ENCODE results near the gene PLPP1.

Gene PLPP1

DNA sequence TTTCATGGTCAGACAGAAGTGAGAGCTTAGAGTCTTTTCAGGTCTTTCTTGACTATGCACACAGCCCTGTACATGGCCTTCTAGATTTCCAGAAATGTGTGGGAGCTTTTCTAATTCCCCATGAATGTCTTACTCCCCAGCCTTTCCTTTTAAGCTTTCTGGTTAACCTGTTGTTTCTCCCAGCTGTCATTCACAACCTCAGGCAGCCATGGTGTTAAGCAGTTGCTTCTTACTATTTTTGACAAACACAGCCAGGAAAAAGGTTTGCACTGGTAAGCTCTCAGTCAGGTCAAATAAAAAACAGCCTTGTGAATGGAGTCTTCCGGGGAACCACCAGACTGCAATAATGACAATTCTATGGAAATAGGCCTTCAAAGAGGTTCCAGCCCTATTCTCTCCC is 142.1 kb downstream of the PLPP1 start:
- no peak for DNase-seq

DNA sequence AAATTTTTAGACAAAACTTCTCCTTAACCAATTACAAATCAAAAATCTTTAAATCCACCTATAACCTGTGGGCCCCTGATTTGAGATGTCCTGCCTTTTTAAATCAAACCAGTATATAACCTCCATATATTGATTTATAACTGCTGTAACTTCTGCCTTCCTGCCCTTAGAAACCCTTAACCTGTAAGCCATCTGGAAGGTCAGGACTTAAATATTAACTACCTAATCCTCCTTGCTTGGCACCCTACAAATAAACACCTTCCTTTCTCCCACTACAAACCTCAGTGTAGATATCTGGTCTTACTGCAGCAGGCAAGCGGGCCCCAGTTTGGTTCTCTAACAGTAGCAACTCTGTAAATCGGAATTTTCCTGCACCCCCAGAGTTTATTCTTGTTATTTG is 143.1 kb downstream of the PLPP1 start:
- no peak for DNase-seq

DNA sequence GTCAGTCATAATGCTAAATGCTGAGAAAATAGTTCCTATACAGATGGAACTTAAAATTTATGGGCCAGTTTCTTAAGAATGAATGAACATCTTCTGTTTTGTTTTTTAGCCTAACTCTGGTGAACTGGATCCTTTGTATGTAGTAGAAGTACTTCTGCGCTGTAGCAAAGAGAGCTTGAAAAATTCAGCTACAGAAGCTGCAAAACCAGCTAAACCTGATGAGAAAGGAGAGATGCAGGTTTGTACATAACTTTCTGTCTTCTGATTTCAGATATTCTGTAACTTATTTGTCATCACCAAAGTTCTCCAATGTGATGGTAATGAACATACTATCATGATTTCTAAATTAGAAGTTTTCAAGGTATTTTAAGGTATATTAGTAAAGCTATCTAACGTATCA is 146.9 kb downstream of the PLPP1 start:
- no peak for DNase-seq

DNA sequence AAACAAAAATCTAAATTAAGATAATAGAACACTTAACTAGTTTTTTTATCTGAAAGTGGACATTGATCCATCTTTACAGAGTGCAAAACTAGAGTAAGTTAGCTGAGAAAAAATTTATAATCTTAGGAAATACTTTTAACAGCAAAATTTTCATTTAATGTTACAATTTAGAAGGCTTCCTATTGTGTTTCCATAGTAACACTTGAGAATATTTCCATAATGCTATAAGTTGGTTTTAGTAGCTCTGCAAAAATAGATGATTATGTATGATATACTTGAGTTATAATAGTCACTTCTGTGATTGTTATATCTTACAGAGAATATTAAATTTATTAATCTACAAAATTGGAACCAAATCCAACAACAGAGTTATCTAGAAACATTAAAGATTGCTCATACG is 148.4 kb downstream of the PLPP1 start:
- DNase-seq: no peak

DNA sequence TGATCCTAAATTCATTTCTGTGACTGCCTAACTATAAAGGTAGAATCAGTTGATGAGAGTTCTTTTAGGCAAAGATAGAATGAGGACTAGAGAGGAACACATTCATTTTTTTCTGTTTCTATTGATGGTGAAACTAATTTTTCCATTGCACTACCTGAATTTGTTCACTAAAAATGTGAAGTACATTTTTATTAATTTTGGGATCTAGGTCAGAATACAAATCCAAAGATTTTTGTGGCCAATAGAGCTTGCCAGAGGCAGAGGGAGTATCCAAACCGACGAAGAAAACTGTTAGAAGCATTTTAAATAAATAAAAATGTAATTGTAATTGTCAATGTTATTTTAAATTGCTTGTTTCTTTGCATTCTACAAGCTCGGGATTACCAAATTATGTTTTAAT is 148.9 kb downstream of the PLPP1 start:
- no peak for DNase-seq

DNA sequence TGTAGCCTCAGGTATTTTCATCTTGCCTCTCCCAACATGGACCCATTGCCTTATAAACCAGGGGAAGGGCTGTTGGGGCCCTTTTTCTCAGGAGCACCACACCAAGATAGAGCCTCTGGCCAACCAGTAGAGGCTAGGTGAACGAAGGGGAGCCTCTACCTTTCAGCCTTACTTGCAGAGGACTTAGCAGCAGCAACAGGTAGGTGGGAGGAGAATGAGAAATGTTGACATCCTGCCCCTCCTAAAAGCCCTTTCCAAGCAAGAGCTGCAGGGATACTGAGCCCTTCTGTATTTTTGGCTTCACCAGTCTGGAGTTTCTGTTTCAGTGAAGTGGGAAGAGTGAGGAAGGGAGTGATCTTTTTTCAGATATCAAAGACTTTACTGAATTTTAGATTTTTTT is 149.5 kb downstream of the PLPP1 start:
- DNase-seq: no peak

DNA sequence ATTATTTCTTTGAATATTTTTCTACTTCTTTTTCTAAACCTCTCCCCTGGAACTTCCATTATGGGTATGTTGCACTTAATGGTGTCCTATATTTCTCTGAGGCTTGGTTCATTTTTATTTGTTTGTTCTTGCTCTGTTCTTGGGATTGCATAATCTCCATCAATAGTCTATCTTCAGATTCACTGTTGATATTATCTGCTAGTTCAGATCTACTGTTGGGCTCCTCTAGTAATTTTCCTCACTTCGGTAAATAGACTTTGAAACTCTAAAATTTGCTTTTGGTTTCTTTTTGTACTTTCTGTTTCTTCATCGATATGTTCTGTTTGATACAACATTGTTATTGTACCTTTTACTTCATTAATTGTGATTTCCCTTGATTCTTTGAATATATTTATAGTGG is 150.7 kb downstream of the PLPP1 start:
- no peak for DNase-seq

DNA sequence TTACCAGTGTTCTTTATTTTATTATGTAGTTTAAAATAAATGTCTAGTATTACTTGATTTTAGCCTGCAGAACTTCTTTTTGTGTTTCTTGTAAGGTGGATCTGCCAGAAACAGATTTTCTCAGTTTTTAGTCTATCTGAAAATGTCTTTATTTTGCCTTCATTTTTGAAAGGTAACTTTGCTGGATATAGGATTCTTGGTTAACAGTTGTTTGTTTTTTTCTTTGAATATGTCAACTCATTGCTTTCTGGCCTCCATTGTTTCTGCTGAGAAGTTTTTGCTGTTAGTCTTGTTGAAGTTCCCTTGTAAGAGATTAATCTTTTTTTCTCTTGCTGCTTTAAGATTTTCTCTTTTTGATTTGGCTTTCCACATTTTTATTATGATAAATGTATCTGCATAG is 151.5 kb downstream of the PLPP1 start:
- no peak for DNase-seq

DNA sequence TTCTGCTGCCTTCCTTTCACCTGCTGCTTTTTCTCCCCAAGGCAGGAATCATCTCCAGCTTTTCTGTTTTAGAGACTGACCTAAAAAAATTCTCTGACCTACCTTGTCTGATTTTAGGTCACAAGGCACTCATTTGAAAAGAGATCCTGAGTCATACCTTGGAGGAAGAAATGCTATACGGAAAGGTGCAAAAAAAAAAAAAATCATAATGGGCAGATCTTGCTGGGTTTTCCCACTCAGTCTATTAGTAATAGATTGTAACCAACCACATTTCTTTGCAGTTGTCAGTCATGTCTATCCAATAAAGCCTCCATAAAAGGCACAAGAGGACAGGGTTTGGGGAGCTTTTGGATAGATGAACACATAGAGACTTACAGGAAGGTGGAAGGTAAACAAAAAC is 157.0 kb downstream of the PLPP1 start:
- no peak for DNase-seq
